Loucy (cell line): ENCODE results near the gene ARNT2.

ENCODE experiments used
- H2AFZ ChIP-seq: fragments of 200-600 bp; sonication (generic); 2 replicates; pipeline ENCODE4 v1.6.0; 2016; ENCODE audit warnings: antibody characterized with exemption, mild to moderate bottlenecking, low read length, moderate library complexity
- H3F3A ChIP-seq: fragments of 200-600 bp; 2 replicates; pipeline ENCODE4 v1.6.0; 2016; ENCODE audit warnings: antibody characterized with exemption, low read depth, mild to moderate bottlenecking
- H3K27me3 ChIP-seq: fragments of 200-600 bp; sonication (generic); 2 replicates; pipeline ENCODE4 v1.6.1; 2014; ENCODE audit warnings: low read length, mild to moderate bottlenecking; ENCODE audit not compliant: insufficient read depth, poor library complexity, severe bottlenecking
- H3K36me3 ChIP-seq: fragments of 200-600 bp; sonication (generic); 2 replicates; pipeline ENCODE4 v1.6.1; 2016; ENCODE audit warnings: low read length; ENCODE audit not compliant: insufficient read depth
- H3K4me1 ChIP-seq: fragments of 200-600 bp; sonication (generic); 2 replicates; pipeline ENCODE4 v1.5.1; 2014; ENCODE audit warnings: low read length, mild to moderate bottlenecking; ENCODE audit not compliant: insufficient read depth, poor library complexity, severe bottlenecking
- H3K4me2 ChIP-seq: fragments of 200-600 bp; sonication (generic); 2 replicates; pipeline ENCODE4 v1.6.0; 2014; ENCODE audit warnings: antibody characterized with exemption, low read length, low read depth, mild to moderate bottlenecking; ENCODE audit not compliant: poor library complexity, severe bottlenecking
- H3K4me3 ChIP-seq: fragments of 200-600 bp; sonication (generic); 2 replicates; pipeline ENCODE4 v1.5.1; 2014; ENCODE audit warnings: low read length, mild to moderate bottlenecking, mixed read lengths; ENCODE audit not compliant: poor library complexity, severe bottlenecking
- H3K79me2 ChIP-seq: fragments of 200-600 bp; sonication (generic); 2 replicates; pipeline ENCODE4 v1.6.1; 2014; ENCODE audit warnings: low read length; ENCODE audit not compliant: insufficient read depth
- H3K9ac ChIP-seq: fragments of 200-600 bp; sonication (generic); 2 replicates; pipeline ENCODE4 v1.6.0; 2014; ENCODE audit warnings: mild to moderate bottlenecking, low read depth, low read length, moderate library complexity; ENCODE audit not compliant: poor library complexity, severe bottlenecking
- H3K9me2 ChIP-seq: fragments of 200-600 bp; sonication (generic); replicated peaks from 2 replicates; pipeline ENCODE4 v1.6.1; 2016; ENCODE audit warnings: low read depth, low read length, mixed read lengths
- H3K9me3 ChIP-seq: fragments of 200-600 bp; sonication (generic); 2 replicates; pipeline ENCODE4 v1.6.1; 2014; ENCODE audit warnings: mild to moderate bottlenecking, antibody characterized with exemption, low read length, low read depth; ENCODE audit not compliant: insufficient read depth
- H4K20me1 ChIP-seq: fragments of 200-600 bp; sonication (generic); 2 replicates; pipeline ENCODE4 v1.6.0; 2014; ENCODE audit warnings: antibody characterized with exemption, low read length, mild to moderate bottlenecking; ENCODE audit not compliant: insufficient read depth, poor library complexity, severe bottlenecking
- CTCF ChIP-seq: fragments of 200-600 bp; sonication (generic); conservative IDR thresholded peaks from 2 replicates; pipeline ENCODE4 v1.5.1; 2014; ENCODE audit warnings: mild to moderate bottlenecking, antibody characterized with exemption, low read length
- EZH2phosphoT487 ChIP-seq: fragments of 200-600 bp; IDR thresholded peaks from 2 replicates; pipeline ENCODE4 v1.6.1; 2018; ENCODE audit warnings: antibody characterized with exemption, mild to moderate bottlenecking, moderate library complexity, borderline replicate concordance

Gene ARNT2

GRCh38 chr15:80371924-80372323 is 32.3 kb upstream of the ARNT2 start:
- Histone ChIP-seq H3K9me2 (no peaks in the 10 kb centered on the region), H3K4me3 (no peak overlapping the region), H3K9me3 (peaks cover 15% of the 10 kb centered on the region; the same call in 1 of the 2 replicates), H3K27me3 (no peaks in the 10 kb centered on the region), H3K4me1 (no peaks in the 10 kb centered on the region), H2AFZ (no peak overlapping the region), H3K79me2 (no peaks in the 10 kb centered on the region), H4K20me1 (no peaks in the 10 kb centered on the region), H3K36me3 (no peaks in the 10 kb centered on the region), H3K9ac (no peak overlapping the region), H3K4me2 (no peak overlapping the region), H3F3A (no peaks in the 10 kb centered on the region)
- TF ChIP-seq CTCF (no peak), EZH2phosphoT487 (no peak)

GRCh38 chr15:80374441-80374840 is 29.7 kb upstream of the ARNT2 start:
- H3K9ac ChIP-seq = no peak overlapping the region
- H3K4me1 ChIP-seq = no peaks in the 10 kb centered on the region
- no peaks in the 10 kb centered on the region for H3K9me2 ChIP-seq
- H3K4me2 ChIP-seq = no peak overlapping the region
- H3K4me3 ChIP-seq = no peak overlapping the region
- H2AFZ ChIP-seq = no peak overlapping the region
- H3K36me3 ChIP-seq = no peaks in the 10 kb centered on the region
- no peaks in the 10 kb centered on the region for H3K27me3 ChIP-seq
- no peaks in the 10 kb centered on the region for H3K79me2 ChIP-seq
- H3K9me3 ChIP-seq = peaks cover 3% of the 10 kb centered on the region; the same call in 1 of the 2 replicates
- H3F3A ChIP-seq = no peaks in the 10 kb centered on the region
- TF ChIP-seq EZH2phosphoT487 (no peak), CTCF (no peak)
- no peaks in the 10 kb centered on the region for H4K20me1 ChIP-seq

- Histone ChIP-seq H3K9me3 (no peaks in the 10 kb centered on the region), H3K36me3 (no peaks in the 10 kb centered on the region), H3K4me2 (no peak overlapping the region), H2AFZ (no peak overlapping the region), H3F3A (no peaks in the 10 kb centered on the region), H4K20me1 (no peaks in the 10 kb centered on the region), H3K4me3 (no peak overlapping the region), H3K79me2 (no peaks in the 10 kb centered on the region), H3K9ac (no peak overlapping the region), H3K4me1 (no peaks in the 10 kb centered on the region), H3K9me2 (no peaks in the 10 kb centered on the region), H3K27me3 (no peaks in the 10 kb centered on the region)
- TF ChIP-seq EZH2phosphoT487 (no peak), CTCF (no peak)
Observed at GRCh38 chr15:80375968-80376891, 28.0 kb upstream of the ARNT2 start.
